Activated CD4-positive, alpha-beta T cell treated with anti-CD3 and anti-CD28 coated beads for 24 hours (primary cell): ENCODE data around the gene SPTLC3.

Source experiments
- DNase-seq, 2 donors: peaks; one replicate each; pipeline ENCODE4 v3.0.0-alpha.2; 2020; ENCODE audit warnings: low read depth in 2 of 2

The SPTLC3 gene

GRCh38 chr20:13139459-13140150 lies 130.8 kb downstream of the SPTLC3 start:
- no peak for DNase-seq

DNA sequence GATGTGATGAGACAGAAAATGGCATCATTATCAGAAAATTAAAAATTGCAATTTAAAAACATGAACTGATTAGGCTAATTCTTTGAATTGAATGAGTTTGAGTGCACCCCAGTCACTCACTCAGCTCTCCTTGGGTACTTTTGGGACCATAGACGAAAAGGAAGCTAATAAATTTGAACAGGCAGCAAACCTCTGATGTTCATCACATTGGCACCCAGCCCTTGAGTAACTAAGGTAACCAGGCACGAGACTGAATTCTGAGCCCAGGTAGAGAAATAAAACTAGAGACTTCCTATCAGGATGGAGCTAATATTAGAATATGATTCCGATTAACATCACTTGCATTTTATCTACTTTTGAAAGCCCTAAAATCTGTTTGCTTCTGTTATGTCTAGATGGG lies 131.4 kb downstream of the SPTLC3 start:
- no peak for DNase-seq

- DNase-seq, result no peak
Observed at GRCh38 chr20:13140775-13141174, 132.0 kb downstream of the SPTLC3 start.

DNA sequence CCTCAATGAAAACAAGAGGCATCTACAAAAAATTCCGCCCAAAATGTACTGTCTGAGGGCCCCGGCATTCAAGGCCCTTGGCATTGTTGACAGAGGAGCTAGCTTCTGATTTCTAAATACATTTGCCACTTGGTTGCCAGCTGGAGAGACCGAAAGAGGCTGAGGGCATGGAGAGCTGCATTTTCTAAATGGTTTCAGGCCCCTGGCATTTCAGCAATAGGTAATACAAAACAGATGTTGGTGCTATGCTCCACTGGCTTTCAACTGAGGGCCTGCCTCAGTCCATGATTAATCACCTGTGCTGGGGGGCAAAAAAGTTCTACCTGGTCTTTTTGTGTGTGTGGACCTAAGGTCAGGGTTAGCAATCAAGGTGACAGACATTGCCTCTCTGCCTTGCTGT lies 132.8 kb downstream of the SPTLC3 start:
- DNase-seq, result no peak

DNA sequence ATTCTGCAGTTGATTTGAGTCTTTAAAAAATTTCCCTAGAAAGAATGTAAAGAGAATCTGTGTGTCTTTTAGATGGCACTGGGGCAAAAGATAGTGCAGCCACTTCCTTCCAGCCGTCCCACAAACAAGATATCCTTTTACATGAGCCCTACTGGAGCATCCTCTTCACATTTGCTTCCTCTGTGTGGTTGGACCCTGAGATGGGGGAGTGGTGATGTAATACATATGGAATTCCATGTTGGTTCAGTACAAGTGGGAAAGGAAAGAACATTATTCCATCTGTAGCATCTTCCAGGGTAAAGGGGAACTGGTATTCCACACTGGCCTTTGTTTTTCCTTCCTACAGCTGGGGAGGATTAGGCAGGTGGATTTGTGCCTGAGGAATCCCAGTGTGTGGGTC lies 133.4 kb downstream of the SPTLC3 start:
- DNase-seq, result no peak

GRCh38 chr20:13147071-13147963 lies 138.5 kb downstream of the SPTLC3 start:
- no peak for DNase-seq

- no peak for DNase-seq
Observed at GRCh38 chr20:13147971-13148370, 139.2 kb downstream of the SPTLC3 start.

GRCh38 chr20:13148402-13148801 lies 139.6 kb downstream of the SPTLC3 start:
- no peak for DNase-seq

GRCh38 chr20:13148961-13149360 lies 140.2 kb downstream of the SPTLC3 start:
- no peak for DNase-seq

DNA sequence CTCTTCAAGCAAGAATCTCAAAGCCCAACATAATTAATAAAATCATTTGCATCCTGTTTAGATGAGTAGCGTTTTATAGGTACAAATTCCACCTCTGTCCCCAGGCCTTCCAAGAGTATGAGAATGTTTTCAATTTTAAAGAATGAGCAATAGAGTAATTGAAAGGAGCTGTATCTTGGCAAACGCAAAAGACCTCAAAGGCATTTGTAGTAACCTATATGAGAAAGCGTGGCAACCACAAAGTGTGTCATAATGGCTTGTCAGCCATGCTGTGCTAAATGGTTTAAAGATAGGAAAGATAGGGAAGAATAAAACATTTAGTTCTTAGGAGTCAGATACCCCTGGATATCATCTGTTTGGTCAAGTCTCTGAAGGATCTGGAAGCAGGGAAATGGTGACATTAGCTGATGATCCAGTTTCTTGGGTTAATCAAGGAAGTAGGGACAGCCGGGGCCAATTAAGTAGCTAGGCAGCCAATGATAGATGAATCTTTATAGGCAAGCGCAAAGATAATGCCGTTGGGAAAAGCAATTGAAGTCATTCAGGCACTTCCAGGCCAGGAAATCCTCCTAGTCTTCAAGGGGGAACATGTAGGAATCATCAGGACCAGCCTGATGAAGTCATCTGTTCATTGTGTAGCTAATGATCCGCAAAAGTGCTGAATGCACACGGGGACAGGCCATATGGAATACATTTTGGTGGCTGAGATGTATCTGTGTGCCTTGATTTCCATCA lies 140.8 kb downstream of the SPTLC3 start:
- no peak for DNase-seq

DNA sequence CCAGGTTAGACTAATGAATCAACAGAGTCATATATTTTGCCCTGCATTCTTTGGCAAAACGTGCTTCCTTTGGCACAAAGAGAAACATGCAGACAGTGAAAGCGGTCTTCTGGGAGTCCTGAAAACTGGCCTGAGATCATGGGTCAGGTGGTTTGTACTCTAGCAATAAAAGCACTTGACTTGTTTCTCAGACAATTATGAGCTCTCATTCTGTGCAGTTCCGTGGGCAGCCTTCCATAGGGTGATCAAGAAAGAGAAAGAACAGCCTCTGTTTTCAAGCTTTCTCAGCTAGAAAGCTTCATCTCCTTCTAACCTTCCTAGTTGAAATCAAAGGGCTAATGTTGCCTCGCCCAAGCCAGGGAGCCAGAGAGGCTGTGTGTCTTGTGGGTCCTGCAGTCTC lies 149.6 kb downstream of the SPTLC3 start:
- no peak for DNase-seq

DNA sequence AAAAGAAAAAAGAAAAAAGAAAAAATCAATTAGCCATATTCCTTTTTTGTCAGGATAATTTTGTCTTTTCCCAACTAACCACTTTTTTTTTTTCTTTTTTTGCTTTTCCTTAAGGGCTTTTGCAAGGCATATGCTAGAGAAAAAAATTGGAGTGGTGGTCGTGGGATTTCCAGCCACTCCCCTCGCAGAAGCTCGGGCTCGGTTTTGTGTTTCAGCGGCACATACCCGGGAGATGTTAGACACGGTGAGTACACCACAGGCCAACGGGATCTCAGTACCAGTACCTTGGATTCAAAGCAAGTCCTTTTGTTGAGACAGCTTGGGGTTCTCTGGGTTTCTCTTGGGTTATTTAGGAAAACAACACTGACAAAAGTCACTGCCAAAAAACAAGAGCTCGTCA lies 151.1 kb downstream of the SPTLC3 start:
- no peak for DNase-seq

- no peak for DNase-seq
Observed at GRCh38 chr20:13165203-13165602, 156.4 kb downstream of the SPTLC3 start.

DNA sequence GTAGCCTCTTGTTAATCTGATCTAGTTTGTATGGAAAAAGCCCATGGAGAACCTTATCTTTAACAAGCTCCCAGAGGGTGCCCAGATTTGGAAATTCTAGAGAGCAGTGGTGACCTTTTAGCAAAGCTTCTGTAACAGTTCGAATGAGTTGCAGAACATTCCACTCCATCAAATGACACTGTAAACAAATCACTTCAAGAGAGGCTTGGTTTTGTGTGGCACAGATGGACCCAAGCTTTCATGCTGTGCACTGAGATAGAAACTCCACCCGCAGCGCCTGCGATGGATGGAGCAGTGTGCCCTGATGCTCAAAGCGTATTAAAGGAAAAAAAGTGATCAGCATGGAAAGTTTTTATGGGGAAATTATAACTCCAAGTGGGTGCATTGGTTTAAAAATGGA lies 157.2 kb downstream of the SPTLC3 start:
- no peak for DNase-seq

DNA sequence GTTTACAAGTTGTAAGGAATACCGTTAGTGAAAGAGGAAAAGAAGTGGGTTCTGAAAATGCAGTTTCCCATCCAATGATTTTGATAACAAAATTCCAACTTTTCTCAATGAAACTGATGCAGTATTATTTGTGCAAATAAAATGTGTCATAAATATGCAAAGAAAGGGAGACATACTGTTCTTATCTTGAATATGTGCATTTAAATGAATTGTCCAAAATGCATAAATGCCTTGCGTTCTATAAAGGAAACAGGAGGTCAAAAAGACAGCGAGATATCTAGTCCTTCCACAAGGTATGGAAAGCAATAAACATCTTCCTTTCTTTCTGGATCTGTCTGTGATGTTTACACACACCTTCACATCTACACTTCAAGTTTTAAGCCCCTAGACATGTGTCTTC lies 157.7 kb downstream of the SPTLC3 start:
- DNase-seq, result no peak

DNA sequence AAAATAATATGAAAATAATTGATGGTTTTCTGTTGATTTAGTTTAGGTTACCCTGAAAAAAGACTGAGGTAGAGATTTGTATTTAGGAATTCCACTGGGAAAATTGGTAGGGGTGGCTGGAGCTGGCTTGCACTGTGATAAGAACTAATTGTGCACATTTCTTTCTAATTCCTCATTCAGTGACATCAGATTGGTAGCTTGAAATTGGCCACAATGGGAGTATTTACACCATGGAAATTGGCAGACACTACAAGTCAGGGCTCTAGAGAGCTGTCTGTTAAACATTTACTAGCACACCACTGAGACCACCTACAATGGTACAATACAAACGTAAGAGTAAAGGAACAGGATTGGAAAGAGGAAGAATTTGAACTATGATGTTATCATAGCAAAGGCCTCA lies 160.3 kb downstream of the SPTLC3 start:
- no peak for DNase-seq

GRCh38 chr20:13170771-13171170 lies 162.0 kb downstream of the SPTLC3 start:
- DNase-seq, result no peak

- no peak for DNase-seq
Observed at GRCh38 chr20:13173201-13173600, 164.4 kb downstream of the SPTLC3 start.

- no peak for DNase-seq
Observed at GRCh38 chr20:13174402-13174801, 165.6 kb downstream of the SPTLC3 start.

GRCh38 chr20:13180986-13181889 lies 172.5 kb downstream of the SPTLC3 start:
- DNase-seq, result no peak

DNA sequence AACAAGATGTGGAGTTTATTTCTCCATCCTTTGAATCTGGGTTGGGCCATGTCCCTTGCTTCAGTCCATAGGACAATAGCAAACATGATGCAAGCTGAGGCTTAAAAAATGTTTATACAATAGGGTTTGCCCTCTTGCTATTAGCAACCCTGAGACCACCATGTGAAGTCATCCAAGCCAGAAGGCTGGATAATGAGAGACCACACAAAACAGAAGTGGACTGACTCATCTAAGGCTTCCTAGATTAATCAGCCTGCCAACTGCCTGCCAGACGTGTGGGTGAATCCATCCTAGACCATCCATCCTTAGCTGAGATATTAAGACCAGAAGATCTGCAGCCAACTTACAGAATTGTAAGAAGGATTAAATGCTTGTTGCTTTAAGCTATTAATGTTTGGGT lies 174.2 kb downstream of the SPTLC3 start:
- DNase-seq, result no peak
